BLaER1 treated with 17β-estradiol and CSF1 and Interleukin-3, amounts not matched to agents 10 nM and 100 nM (cell line): ENCODE data around the gene TEN1.

ENCODE experiments used
- H3K27ac ChIP-seq, 11 experiments: shearing (Covaris generic); formaldehyde crosslinking; 2 replicates each; pipeline ENCODE4 v1.8.1; 2022
- H3K27me3 ChIP-seq, 11 experiments: shearing (Covaris generic); formaldehyde crosslinking; 2 replicates each; pipeline ENCODE4 v1.8.1; 2022
- H3K36me3 ChIP-seq, 11 experiments: shearing (Covaris generic); formaldehyde crosslinking; 2 replicates each; pipeline ENCODE4 v1.8.1; 2022
- H3K4me1 ChIP-seq, 10 experiments: shearing (Covaris generic); formaldehyde crosslinking; 2 replicates each; pipeline ENCODE4 v1.8.1; 2022
- H3K4me2 ChIP-seq, 11 experiments: shearing (Covaris generic); formaldehyde crosslinking; 2 replicates each; pipeline ENCODE4 v1.8.1; 2022
- H3K4me3 ChIP-seq, 10 experiments: shearing (Covaris generic); formaldehyde crosslinking; 2 replicates each; pipeline ENCODE4 v1.8.1; 2022
- H3K9ac ChIP-seq, 11 experiments: shearing (Covaris generic); formaldehyde crosslinking; 2 replicates each; pipeline ENCODE4 v1.8.1; 2022
- H3K9me3 ChIP-seq, 11 experiments: shearing (Covaris generic); formaldehyde crosslinking; replicated peaks in 1 of 11; 2 replicates each; pipeline ENCODE4 v1.8.1; 2022
- H4K20me1 ChIP-seq, 11 experiments: shearing (Covaris generic); formaldehyde crosslinking; 2 replicates each; pipeline ENCODE4 v1.8.1; 2022
- Cebpa-rat ChIP-seq, 11 experiments: shearing (Covaris generic); IDR thresholded peaks; 2 replicates each; pipeline ENCODE4 v1.8.1; 2022

The TEN1 gene

DNA sequence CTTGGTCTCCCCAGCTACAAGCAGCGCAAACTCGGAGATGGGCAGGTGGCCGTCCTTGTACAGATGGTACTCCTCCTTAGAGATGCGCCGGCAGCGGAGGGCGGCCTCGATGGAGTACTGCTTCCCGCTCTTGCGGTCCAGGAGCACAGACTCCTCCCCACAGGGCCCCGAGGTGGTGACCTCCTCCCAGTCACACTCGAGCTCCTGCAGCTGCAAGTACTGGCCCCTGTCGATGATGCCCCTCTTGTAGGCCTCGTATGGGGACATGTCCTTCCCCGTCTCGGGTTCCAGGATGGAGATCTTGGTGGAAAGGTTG, 28.8 kb downstream of the TEN1 start:
- Histone ChIP-seq H3K36me3 (peaks cover 0 to 22% (median 12%) of the 10 kb centered on the region in 11 experiments; a peak in 10 of 22 replicates), H3K9ac (no peak overlapping the region), H4K20me1 (no peaks in the 10 kb centered on the region), H3K27me3 (no peaks in the 10 kb centered on the region), H3K27ac (no peak overlapping the region; a peak in 1 of 22 replicates), H3K4me3 (no peak overlapping the region), H3K9me3 (no peaks in the 10 kb centered on the region), H3K4me2 (no peak overlapping the region), H3K4me1 (peaks cover 0 to 65% (median 40%) of the 10 kb centered on the region in 10 experiments; a peak in 17 of 20 replicates)
- TF ChIP-seq Cebpa-rat (IDR thresholded peaks at IDR 0.05), result no peak

DNA sequence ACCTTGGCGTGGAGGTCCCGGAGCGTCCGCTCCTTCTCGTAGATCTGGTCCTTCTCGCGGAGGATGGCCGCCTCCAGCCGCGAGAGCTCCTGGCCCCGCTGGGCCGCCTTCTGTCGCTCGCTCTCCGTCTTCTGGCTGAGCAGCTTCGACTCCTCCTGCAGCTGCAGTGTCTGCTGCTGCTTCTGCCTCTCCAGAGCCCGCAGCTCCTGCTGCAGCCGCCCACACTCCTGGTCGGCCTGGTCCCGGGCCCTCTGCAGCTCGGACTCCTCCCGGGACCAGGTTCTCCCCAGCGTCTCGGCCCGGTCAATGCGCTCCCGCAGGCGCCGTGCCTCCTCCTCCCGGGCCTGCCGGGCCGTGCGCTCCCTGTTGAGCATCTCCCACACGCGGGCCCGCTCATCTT, 29.2 kb downstream of the TEN1 start:
- H3K27ac ChIP-seq, result no peak overlapping the region; a peak in 1 of 22 replicates
- no peak overlapping the region for H3K4me3 ChIP-seq
- no peak overlapping the region for H3K4me2 ChIP-seq
- no peaks in the 10 kb centered on the region for H3K27me3 ChIP-seq
- no peak overlapping the region for H3K9ac ChIP-seq
- no peak for TF ChIP-seq Cebpa-rat (IDR thresholded peaks at IDR 0.05)
- H3K9me3 ChIP-seq, result no peaks in the 10 kb centered on the region
- H4K20me1 ChIP-seq, result no peaks in the 10 kb centered on the region
- peaks cover 0 to 65% (median 40%) of the 10 kb centered on the region in 10 experiments; a peak in 17 of 20 replicates for H3K4me1 ChIP-seq
- H3K36me3 ChIP-seq, result peaks cover 0 to 18% (median 10%) of the 10 kb centered on the region in 11 experiments; a peak in 10 of 22 replicates

DNA sequence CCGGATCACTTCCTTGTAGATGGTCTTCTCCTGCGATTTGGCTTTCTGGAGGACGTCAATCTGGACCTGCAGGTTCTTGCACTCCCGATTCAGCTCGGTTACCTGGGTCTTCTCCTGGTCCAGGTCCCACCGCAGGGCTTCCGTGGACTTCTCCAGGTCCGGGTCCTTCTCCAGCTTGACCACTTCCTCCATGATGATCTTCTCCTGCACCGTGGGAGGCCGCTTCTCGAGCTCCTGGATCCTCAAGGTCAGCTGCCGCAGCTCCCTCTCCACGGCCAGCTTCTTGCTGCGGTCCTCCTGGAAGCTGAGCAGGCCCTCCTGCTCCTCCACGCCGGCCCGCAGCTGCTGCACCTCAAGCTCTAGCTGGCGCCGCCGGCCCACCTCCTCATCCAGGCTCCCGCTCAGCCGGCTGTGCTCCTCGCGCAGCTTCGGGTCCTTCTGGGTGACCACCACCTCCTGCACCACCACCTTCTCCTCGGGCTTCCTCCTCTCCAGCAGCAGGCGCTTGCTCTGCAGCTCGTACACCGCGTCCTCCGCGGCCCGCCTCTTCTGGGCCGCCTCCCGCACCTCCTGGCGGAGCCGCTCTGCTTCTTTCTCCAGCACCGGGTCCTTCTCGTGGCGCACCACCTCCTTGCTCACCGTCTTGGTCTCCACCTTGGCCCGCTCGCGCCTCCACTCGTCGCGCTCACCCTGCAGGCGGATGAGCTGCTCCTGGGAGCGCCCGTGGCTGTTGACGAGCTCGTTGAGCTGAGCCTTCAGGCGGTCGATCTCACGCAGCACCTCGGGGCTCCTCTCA, 29.8 kb downstream of the TEN1 start:
- Histone ChIP-seq H3K4me1 (peaks cover 0 to 67% (median 40%) of the 10 kb centered on the region in 10 experiments; a peak in 17 of 20 replicates), H3K36me3 (peaks cover 0 to 12% (median 7%) of the 10 kb centered on the region in 11 experiments; a peak in 8 of 22 replicates), H3K9ac (0 out of 22 replicates have a peak overlapping the region, but pooled peaks of 1 of the 11 experiments have one; percentile 5), H4K20me1 (no peaks in the 10 kb centered on the region), H3K27ac (no peak overlapping the region), H3K4me2 (peak overlapping the region in 1 of 11 experiments; percentile 61; a peak in 2 of 22 replicates), H3K27me3 (no peaks in the 10 kb centered on the region), H3K9me3 (no peaks in the 10 kb centered on the region), H3K4me3 (no peak overlapping the region)
- TF ChIP-seq Cebpa-rat (IDR thresholded peaks at IDR 0.05), result no peak

DNA sequence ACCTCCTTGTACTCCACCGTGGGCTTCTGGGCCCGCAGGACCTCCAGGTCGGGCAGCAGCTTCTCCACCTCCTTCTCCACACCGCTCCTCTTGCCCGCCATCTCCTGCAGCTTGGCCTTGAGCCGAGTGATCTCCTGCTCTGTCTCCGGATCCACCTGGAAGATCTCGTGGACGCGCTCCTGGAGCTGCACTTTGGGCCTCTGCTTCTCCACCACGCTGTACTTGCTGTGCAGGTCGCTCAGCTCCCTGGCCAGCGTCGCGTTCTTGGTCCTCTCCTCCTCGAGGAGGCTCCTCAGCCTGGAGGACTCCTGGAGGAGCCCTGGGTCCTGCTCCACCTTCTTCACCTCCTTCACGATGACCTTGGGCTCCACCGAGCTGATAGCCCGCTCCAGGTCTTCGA, 30.4 kb downstream of the TEN1 start:
- Histone ChIP-seq H3K9ac (peak overlapping the region in 1 of 11 experiments; percentile 31; a peak in 2 of 22 replicates), H3K4me2 (peak overlapping the region in 9 of 11 experiments; percentile 36 to 72 (median 58); a peak in 11 of 22 replicates), H3K27ac (peak overlapping the region in 3 of 11 experiments; percentile 2 to 28 (median 7); a peak in 3 of 22 replicates), H3K27me3 (no peaks in the 10 kb centered on the region), H3K9me3 (no peaks in the 10 kb centered on the region), H3K36me3 (peaks cover 0 to 6% (median 3%) of the 10 kb centered on the region in 11 experiments; a peak in 7 of 22 replicates), H3K4me1 (peaks cover 0 to 67% (median 41%) of the 10 kb centered on the region in 10 experiments; a peak in 17 of 20 replicates), H4K20me1 (no peaks in the 10 kb centered on the region), H3K4me3 (no peak overlapping the region)
- no peak for TF ChIP-seq Cebpa-rat (IDR thresholded peaks at IDR 0.05)

DNA sequence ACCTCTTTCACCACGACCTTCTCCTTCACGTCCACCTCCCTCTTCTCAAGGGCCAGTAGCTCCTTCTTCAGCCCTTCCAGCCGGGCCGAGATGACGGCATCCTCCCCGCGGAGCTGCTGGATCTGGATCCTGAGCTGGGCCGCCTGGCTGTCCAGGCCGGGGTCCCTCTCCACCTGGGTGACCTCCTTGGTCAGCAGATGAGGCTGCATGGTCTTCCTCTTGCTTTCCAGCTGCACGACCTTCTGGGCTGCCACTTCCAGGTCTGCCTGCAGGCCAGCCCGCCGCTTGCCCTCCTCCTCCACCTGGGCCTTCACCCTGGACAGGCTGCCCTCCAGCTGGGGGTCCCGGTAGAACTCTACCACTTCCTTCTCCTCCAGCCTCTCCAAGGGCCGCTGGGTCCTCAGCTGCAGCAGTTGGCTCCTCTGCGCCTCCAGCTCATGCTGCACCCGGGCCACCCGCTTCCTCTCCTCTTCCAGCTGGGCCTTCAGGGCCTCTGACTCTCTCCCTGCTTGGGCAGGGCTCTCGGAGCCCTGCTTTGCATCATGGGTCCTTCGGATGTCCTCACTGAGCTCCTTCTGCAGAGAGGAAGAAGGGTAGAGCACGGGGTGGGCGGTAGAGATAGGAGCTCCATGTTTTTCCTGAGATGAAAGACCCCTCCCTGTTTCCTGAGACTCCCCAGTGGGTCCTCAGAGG, 31.1 kb downstream of the TEN1 start:
- Histone ChIP-seq H3K27me3 (no peaks in the 10 kb centered on the region), H3K4me3 (no peak overlapping the region), H3K27ac (peak overlapping the region in 5 of 11 experiments; percentile 2 to 28 (median 22); a peak in 8 of 22 replicates), H4K20me1 (no peaks in the 10 kb centered on the region), H3K9ac (peak overlapping the region in 2 of 11 experiments; percentile 26 to 31; a peak in 3 of 22 replicates), H3K9me3 (no peaks in the 10 kb centered on the region), H3K4me2 (peak overlapping the region; percentile 7 to 72 (median 48); a peak in 20 of 22 replicates), H3K4me1 (peaks cover 0 to 65% (median 35%) of the 10 kb centered on the region in 10 experiments; a peak in 17 of 20 replicates), H3K36me3 (no peaks in the 10 kb centered on the region)
- TF ChIP-seq Cebpa-rat (IDR thresholded peaks at IDR 0.05), result no peak

DNA sequence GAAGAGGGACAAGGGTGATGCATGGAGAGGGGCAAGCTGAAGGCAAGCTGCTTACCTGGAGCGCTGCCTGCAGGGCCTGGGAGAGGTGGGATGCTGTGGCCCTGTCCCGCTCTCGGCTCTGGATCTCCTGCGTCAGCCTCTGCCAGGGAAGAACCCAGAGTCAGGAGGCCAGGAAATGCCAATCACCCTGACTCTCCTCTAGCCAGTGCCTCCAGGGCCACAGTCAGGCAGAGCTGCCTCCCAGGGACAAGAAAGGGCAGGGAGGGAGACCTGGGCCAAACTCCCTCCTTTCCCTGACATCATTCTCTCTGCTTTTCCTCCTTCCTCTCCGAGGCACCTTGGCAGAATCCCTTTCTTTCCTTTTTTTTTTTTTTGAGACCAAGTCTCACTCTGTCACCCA, 32.9 kb downstream of the TEN1 start:
- Histone ChIP-seq H3K27me3 (no peaks in the 10 kb centered on the region), H3K4me2 (no peak overlapping the region), H3K27ac (no peak overlapping the region), H4K20me1 (no peaks in the 10 kb centered on the region), H3K9ac (0 out of 22 replicates have a peak overlapping the region, but pooled peaks of 1 of the 11 experiments have one; percentile 5), H3K4me3 (no peak overlapping the region), H3K4me1 (peaks cover 0 to 57% (median 18%) of the 10 kb centered on the region in 10 experiments; a peak in 15 of 20 replicates), H3K9me3 (no peaks in the 10 kb centered on the region), H3K36me3 (no peaks in the 10 kb centered on the region)
- no peak for TF ChIP-seq Cebpa-rat (IDR thresholded peaks at IDR 0.05)

DNA sequence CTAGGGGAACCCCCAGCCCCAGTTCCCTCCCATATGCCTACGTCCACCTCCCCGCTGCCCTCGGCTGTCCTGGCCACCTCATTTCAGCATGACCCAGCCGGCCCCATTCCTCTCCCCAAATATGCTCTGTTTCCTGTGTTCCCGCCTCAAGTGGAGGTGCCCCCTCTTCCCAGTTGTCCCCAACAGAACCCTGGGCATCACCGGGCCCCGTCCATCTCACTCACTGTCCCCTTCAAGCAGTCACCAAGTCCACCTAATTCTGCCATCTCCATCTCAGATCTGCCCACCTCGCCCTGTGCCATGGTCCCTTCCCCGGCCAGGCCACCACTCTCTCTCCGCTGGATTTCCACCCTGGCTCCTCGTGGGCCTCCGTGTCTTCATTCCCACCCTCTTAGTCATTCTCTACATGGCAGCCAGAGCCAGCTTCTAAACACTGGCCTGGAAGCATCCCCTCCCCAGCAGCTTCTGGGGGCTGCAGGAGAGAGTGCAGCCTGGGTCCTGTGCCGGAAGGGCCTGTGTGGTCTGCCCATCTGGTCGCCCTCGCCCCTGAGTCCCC, 34.4 kb downstream of the TEN1 start:
- no peaks in the 10 kb centered on the region for H4K20me1 ChIP-seq
- H3K4me3 ChIP-seq, result no peak overlapping the region
- H3K27ac ChIP-seq, result 0 out of 22 replicates have a peak overlapping the region, but pooled peaks of 1 of the 11 experiments have one; percentile 38
- no peaks in the 10 kb centered on the region for H3K9me3 ChIP-seq
- no peaks in the 10 kb centered on the region for H3K27me3 ChIP-seq
- H3K36me3 ChIP-seq, result no peaks in the 10 kb centered on the region
- H3K4me1 ChIP-seq, result peaks cover 0 to 48% (median 18%) of the 10 kb centered on the region in 10 experiments; a peak in 15 of 20 replicates
- peak overlapping the region in 7 of 11 experiments; percentile 11 to 50 (median 39); a peak in 9 of 22 replicates for H3K9ac ChIP-seq
- H3K4me2 ChIP-seq, result no peak overlapping the region
- TF ChIP-seq Cebpa-rat (IDR thresholded peaks at IDR 0.05), result no peak

DNA sequence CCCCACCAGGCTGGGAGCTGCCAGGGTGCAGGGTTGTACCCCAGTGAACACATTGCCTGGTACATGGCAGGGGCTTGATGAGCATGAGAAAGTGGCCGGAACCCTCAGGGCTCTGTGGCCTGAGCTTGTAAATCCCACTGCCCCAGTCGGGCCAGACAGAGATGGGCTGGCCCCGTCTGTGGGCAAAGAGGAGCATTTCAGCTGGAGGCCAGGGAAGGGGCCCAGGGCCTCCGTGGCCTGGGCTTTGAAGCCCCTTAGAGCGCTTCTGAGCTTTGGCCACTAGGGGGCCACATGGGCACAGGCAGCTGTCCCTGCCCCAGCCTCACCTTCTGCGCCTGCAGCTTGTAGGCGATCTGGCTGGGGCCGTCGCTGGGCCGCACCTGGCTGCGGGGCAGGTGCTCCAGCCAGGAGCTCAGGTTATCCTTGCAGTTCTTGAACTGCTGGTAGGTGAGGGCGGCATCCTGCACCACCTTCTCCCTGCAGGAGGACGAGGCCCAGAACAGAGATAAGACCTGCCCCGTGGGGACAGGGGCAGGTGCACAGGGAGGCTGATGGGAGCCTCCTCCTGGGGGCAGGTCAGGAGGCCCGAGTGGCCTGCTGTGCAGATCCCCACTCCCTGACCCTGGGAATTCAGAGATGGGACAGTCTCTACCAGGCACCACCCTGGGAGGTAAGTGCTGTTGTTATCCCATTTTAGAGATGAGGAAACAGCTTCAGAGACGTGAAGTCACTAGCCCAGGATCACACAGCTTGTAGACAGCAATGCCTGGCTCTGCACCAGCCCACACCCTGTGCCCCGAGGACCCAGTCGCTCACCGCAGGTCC, 35.3 kb downstream of the TEN1 start:
- H3K27ac ChIP-seq, result peak overlapping the region in 1 of 11 experiments; percentile 38; a peak in 1 of 22 replicates
- H3K4me3 ChIP-seq, result no peak overlapping the region
- H3K9me3 ChIP-seq, result no peaks in the 10 kb centered on the region
- H4K20me1 ChIP-seq, result no peaks in the 10 kb centered on the region
- peaks cover 0 to 43% (median 18%) of the 10 kb centered on the region in 10 experiments; a peak in 15 of 20 replicates for H3K4me1 ChIP-seq
- H3K36me3 ChIP-seq, result no peaks in the 10 kb centered on the region
- peak overlapping the region in 3 of 11 experiments; percentile 14 to 45 (median 32); a peak in 3 of 22 replicates for H3K4me2 ChIP-seq
- peak overlapping the region in 8 of 11 experiments; percentile 11 to 50 (median 32); a peak in 9 of 22 replicates for H3K9ac ChIP-seq
- H3K27me3 ChIP-seq, result no peaks in the 10 kb centered on the region
- no peak for TF ChIP-seq Cebpa-rat (IDR thresholded peaks at IDR 0.05)
